ENCODE measurements around the gene NTNG1.
A peak's percentile ranks its signal among the peaks of the same experiment; 100 is the strongest.
"Not testable (repeated sequence)": the region's sequence is repeated elsewhere in the genome, so short reads cannot be mapped to it uniquely, and the experiment has no call there.

Gene NTNG1

DNA sequence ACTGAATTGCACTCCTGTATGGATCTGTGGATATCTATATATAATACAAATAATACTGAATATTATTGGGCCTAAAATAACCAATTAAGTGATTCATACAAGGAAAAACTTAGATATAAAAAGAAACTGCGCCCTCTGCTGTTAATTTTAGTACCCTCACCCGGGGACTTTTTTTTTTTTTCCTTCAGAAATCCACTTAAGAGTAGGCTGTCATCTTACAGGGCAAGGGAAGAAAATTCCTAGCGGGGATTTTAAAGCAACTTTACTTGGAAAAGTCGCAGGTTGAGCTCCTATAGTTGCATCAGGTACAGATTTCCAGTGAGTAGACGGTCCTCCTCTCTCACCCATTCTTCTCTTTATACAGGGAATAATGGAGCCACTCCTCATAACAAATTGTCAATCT is 1.3 kb downstream of the NTNG1 start:
- intact Hi-C loops (cut with DNase I): no loop called here
- DNase-seq: no peak

DNA sequence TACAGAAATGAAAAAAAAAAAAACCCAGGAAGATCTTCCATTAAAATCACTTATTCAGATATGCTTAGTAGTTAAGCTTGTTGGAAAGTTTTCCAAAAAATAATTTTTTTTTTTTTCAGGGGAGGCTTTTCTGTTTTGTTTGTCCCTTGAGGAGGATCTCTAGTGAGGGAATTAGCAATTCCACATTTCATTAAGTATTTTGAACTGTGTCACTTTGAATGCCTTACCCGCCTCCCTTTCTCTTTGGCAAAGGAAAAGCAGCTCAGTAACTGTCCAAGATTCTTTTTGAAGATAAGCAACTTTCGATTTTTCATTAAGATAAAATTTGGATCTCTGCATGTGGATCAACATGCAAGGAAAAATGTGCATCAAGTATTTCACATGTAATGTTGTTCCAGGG is 1.8 kb downstream of the NTNG1 start:
- intact Hi-C loops (cut with DNase I): no loop called here
- no peak for DNase-seq

DNA sequence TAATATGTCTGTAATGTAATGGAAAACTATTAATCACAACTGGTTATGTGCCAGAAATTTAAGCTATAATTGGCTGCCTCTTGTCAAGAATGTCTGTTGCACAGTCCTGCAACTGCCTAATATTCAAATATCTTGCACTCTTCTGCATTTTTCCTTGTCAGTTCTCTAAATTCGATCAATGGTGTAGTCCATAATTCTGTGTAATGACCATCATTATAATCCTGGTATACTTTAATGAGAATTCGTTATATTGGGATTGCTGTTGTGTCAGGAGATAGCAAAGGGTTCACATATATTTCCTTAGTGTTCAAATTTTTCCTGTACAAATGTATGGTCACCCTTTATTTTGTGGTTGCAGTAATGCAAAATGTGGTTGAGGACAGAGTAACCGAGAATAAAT is 4.8 kb downstream of the NTNG1 start:
- no peak for DNase-seq
- intact Hi-C loops (cut with DNase I): no loop called here

DNA sequence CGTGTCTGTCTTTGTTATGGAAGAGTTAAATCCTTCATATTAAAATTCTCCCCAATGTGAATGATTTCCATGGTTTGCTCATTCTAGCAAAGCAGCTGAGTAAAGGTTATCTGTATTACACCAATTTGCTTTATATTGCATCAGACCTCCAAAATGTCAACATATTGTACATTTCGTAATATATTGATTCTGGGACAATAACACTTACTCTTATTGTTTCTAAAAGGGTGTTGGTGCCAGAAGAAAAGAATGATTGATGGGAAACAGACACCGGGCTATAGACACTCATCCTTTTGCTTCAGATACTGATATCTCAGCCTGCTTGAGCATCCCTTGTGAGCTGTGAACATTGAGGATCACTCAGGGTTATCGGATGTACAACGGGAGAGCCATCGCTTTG is 7.0 kb downstream of the NTNG1 start:
- DNase-seq: no peak
- intact Hi-C loops (cut with DNase I): no loop called here

DNA sequence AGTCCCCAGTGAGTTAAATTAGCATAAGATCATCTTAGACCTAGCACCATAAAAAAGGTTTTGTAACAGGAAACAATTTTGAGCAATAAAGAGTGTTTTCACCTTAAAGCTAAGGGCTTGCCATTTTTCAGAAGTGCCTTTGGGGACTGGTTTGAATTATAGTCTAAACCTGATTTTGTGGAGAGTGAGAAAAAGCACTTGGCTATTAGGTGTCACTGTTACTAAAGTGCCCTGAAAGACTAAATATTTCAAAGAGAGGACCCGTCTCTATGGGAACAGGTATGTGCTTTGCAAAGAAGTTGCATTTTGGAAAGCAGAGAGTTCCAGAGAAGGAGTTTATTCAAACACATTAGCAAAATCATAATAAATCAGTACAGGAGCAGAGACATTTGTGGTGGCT is 9.1 kb downstream of the NTNG1 start:
- DNase-seq: no peak
- intact Hi-C loops (cut with DNase I): no loop called here

DNA sequence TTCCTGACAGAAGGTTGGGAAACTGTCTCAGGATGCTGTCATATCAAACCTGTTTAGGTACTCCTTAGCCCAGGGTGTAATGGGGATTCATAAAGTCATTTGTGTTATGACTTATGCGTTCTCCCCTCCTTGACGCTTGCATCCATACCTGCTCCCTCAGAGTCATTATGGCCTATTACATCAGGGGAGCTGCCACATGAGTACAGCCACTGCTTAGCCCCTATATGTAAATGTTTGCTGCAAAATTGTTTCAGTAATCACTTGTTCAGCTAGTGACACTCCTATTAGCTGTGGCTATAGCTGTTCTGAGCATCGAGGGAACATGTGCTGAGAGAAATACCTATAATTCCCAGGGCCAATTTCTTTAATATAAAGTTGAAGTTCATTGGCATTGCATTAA is 10.5 kb downstream of the NTNG1 start:
- no peak for DNase-seq
- intact Hi-C loops (cut with DNase I): no loop called here

DNA sequence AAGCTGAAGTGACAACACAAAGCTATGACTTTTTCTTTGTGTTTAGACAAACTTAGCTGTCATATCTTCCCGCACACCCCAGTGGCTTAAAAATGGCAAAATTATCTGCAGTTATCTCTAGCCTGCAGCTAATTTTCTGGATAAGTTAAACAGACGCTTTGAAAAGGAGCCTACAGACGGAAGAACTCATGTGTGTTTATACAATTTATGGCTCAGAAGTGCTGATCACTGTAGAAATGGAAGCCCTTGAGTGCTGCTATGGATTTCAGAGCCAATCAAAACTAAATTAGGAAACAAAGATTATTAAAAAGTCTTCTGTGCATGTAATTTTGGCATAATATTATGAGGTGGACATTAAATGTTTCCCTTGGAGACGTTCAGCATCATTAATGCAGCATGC is 11.6 kb downstream of the NTNG1 start:
- no peak for DNase-seq
- intact Hi-C loops (cut with DNase I): no loop called here

DNA sequence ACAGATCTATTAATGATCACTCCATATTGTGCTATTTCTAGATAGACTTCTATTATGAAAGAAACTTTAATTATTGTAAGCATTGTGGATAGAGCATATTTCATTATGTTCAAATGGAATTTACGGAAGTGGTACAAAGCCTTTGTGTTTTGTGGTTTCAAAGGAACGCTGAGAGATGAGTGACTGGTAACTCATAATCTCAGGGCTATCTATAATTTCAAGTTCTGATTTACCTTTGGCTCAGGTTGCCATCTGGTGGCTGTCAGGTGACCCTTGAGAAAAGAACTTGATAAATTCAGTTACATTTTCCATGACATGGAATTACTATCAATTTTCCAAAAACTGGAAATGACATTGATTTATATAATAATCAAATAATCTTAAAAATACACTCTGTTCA is 12.2 kb downstream of the NTNG1 start:
- intact Hi-C loops (cut with DNase I): no loop called here

DNA sequence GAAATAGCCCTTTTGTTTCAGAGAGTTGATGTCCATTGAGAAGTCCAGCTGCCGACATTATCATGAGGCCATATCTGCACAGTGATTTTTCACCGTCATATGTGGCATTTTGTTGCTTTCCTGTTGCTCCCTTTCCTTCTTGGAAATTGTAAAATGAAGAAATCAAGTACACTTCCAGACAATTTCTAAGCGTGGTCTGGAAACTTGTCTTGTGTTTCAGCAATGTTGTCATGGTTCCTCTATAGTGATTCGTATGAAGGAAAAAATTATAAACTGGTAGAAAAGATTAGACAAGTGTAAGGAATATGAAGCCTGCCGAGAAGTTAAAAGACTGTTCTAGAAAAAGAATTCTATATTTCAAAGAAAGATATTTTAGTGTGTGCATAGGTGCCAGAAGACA is 17.7 kb downstream of the NTNG1 start:
- DNase-seq: no peak
- intact Hi-C loops (cut with DNase I): no loop called here

More for the DNA sequence above, 12.2 kb downstream of the NTNG1 start:
- no peak for DNase-seq

DNA sequence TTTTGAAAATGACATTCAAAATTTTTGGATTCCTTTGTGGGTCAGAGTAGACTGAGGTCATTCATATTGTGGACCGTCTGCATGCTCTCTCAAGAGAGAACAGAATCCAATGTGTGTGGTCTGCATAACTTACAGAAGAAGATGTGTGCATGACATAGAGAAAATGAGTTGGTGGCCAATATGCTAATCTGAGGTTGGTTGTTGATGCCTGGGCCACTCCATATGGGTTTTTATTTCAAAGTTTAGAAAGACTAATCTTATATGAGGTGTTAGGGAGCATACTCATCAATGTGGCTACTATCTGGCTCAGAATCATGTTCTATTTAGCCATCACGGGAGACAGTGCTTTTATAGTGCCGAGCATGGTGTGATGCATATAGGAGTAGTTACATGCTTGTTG is 18.2 kb downstream of the NTNG1 start:
- no peak for DNase-seq
- intact Hi-C loops (cut with DNase I): no loop called here

DNA sequence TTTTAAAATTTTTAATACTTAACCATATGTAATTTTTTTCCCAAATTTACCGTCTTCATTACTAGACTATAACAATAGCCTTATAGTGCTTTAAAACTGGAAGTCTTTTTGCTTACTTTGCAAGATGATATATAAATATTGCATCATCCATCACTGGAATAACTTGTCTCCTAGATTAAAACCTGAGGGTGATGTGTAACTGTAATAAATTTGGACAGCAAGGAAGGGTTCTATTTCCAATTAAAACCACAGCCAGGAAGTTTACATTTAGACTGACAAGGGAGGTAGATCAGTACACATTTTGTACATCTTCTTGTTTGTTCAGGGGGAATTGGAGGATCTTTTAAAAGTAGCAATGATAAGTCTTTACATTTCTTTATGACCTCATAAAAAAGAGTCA is 21.9 kb downstream of the NTNG1 start:
- no peak for DNase-seq
- intact Hi-C loops (cut with DNase I): no loop called here

DNA sequence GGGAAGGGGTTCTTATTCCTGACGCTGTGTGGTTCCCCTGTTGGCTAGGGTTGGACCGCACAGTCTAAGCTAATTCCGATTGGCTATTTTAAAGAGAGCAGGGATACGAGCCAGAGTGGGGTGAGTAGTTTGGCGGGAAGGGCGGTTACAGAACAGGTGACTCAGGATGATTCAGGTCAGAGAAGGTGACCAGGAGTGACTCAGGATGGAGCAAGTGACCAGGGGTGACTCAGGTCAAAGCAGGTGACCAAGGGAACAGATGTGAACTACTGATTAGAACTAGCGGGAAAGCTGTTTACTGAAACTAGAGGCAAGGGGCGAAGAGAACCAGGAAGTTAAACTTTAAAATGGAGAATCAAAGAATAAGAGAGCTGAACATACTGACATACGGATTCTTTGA is 24.1 kb downstream of the NTNG1 start:
- DNase-seq; intact Hi-C loops (cut with DNase I): not testable (repeated sequence)

DNA sequence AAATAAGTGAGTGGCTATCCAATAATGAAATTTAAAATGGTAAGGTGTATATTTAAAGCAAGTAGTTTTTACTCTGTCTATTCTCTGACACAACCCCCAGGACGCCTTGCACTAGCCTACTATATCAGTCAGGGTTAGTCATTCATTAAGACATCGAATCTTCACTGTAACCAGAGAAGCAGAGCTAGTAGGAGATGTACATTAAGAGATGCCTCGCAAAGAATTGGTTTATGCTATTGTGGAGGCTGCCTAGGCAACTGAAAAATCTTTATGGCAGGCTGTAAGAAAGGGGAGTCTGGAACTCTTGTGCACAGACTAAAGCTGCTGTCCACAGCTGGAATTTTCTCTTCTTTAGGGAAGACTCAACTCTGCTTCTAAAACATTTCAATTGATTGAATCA is 28.8 kb downstream of the NTNG1 start:
- intact Hi-C loops (cut with DNase I): no loop called here
- DNase-seq: no peak

DNA sequence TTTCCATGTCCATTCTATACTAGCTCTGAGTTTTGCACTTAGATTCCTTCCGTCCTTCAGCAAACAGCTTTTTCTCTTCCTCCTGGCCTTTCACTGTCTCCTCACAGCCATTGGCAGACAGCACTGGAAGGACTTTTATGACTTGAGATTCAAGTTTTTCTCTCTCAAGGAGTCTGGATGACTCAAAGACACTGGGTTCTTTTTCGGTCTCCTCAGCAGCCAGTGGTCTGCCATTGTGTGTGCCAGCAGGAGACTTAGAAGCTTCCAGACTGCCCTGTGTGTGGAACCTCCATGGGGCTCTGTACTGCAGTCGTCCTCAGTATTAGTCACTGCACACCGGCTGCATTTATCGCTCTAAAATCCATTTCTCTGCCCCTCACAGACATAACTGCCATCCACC is 30.5 kb downstream of the NTNG1 start:
- peak in 3 of 10 donors; percentile 10 to 63 (median 10) for DNase-seq
- intact Hi-C loops (cut with DNase I): no loop called here

DNA sequence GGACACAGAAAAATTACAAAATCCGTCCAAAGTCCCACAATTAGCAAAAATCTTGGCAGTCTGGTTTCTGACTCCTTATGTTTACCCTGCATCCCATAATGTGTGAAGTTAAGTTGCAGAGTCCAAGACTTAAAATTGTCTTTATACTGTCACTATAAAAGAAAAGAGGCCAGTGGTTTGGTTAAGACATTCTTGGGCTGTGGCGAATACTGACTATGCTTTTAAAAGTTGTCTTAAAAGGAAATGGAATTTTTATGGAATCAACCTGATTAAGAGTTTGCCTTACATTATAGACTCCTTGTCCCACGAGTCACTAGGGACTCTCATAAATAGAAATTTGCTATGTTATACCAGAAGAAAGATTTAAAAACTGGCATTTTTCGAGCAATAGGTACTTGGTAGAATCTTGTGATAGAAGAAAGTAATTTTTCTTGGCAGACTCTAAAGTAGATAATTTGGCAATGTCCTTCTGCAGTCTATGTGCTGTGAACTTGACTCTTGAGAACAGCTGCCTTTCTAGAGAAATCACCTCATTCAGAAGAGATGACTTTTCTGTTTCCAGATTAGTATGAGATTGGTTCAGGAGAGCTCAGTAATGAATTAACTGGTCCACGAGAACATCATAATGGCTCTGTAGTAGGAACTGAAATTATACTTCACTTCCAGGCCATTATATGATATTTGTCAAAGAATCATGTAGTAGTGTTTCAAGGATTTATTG is 31.8 kb downstream of the NTNG1 start:
- no peak for DNase-seq
- intact Hi-C loops (cut with DNase I): no loop called here

DNA sequence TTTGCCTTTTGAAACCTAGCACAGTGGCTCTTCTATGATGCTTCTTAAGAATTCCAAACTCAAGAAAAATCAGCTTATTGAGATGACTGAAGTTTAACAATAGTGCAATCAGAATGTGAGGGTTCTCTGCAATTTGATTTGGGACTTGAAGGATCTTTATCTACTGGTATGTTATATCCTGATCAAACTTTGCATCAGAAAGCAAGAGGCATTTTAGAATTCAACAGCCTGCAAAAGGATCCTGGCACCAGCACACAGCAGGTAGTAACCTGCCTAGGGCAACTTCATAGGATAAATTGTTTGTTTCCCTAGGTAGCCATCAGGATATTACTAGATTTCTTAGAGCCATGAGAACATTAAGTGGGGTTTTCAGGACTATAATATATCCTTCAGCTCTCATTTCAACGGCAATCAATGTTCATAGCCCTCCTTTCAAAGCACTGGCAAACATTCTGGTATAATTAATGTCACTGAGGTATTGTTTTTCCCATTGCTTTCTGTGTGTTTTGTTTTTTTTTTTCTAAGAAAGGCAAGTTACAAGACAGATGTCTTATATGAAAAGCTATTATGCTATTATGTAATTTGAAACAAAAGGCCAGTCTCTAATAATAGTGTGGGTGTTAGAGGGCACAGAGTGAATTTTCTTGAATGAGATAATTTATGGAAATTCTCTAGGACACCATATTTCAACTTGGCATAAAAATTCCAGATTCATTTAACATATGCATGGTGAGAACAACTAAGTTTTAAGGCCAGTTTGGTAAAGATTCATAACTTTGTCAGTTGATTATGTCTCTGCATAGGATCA is 34.5 kb downstream of the NTNG1 start:
- intact Hi-C loops (cut with DNase I): no loop called here

DNA sequence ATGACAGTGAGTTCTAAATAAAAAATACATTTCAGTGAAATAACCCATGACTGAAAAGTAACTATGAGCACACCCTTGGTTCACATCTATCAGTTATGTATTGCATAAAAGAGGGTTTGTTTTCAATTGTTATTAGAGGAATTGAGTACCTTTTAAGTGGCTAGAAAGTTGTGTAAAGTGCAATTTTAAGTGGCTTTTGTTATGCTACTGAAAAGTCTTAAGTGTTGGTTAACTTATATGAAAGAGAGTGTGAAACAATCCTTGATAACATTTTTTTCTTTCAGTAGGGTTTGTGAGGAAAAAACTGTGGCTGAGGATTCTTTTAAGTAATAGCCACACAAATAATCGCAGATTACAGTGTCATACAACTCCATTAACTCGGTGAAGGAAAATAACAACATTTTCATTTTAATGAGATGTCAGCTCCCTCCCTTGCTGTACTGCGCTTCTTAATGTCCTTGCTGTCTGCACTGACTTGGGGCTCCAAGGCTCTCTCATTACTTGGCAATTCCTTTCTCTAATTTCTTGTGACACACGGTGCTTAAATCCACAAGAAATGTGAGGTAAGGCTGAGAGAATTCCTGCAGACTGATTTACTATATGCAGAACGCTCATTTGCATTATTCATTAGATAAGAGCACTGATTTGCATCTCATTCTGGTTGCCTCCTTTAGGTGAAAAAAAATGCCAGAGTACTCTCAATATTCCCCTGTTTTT is 40.6 kb downstream of the NTNG1 start:
- intact Hi-C loops (cut with DNase I): no loop called here
- DNase-seq: no peak

More for the DNA sequence above, 34.5 kb downstream of the NTNG1 start:
- DNase-seq: no peak

DNA sequence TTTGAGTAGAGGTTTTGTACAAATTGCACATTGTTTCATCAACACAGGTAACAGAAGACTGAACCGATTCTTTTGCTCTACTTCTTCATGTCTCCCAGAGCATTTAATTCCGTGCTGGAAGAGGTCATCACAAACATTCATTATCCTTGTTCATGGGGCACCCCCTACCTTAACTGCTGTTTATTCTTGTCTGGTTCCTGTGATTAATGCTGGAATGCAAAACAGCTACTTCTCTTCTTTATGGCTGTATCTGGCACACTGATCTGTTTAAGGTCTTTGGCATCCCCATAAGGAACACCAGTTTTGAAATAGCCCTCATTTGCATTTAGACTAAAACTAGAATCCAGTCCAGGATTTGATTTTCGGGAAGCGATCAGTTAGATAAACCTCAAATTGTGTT is 42.2 kb downstream of the NTNG1 start:
- intact Hi-C loops (cut with DNase I): no loop called here
- DNase-seq: no peak

DNA sequence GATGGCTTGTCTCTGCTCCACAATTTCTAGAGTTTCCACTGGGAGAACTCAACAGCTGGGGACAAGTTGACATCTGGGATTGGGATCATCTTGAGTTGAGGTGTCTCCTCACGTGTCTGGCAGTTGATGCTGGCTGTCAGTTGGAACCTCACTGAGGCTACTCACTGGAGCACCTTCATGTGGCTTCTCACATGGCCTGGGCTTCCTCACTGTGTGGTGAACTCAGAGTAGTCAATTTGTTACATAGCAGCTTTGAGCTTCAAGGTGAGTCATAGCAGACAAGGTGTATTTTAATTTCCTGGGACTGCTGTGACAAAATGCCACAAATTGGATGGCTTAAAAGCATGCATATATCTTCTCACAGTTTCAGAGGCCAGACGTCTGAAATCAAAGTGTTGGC is 44.0 kb downstream of the NTNG1 start:
- intact Hi-C loops (cut with DNase I): no loop called here
- DNase-seq: no peak

DNA sequence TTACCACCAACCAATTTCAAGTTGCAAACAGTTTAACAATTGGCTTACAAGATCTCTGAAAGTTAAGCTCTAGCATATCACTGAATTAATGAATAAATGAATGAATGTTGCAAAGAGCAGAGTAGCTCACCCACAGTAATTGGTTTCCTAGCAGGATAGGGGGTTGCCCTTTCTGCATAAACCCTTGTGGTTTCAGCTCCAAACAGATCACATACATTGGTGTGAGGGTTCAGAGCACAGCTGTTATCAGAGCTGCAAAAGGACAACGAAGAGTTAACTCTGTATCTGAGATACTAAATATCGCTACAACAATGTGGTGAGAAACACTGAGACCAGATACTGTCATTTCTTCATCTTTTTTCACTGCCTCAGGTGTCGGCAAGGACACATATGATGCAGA is 46.6 kb downstream of the NTNG1 start:
- intact Hi-C loops (cut with DNase I): no loop called here
- DNase-seq: no peak

DNA sequence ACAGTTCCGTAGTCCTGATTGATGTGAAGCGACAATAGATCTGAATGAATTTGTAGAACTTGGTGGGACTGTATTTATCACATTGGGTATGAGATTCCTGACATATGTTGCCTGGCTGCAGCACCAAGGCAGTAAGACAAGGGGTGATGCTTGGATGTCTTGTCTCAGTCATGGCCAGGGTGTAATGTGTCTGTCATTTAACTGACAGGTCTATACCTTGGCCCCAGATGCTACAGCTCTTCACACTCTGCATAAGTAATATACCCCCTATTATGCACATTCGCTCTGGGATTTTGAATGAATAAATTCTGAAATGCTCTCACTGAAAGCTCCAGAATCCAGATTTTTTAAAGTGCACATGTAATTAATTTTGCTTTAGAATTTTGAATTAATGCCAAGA is 47.3 kb downstream of the NTNG1 start:
- intact Hi-C loops (cut with DNase I): no loop called here
- no peak for DNase-seq

DNA sequence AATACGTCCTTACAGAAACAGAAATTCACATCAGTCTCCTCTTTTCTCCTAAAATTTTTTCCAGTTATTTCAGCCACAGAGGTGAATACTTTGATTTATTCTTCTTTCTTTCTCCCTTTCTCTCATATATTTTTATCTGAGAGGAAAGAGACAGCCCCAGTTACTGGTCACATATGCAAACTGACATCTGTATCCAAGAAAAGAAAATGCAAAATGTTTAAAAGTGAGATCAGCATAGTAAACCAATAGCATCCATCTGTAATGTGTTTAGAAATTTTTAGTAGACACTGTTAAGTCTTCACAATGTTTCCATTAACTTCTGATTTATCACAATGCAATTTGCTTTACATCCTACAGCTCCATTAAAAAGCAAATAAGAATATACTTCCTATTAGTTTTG is 53.5 kb downstream of the NTNG1 start:
- no peak for DNase-seq
- intact Hi-C loops (cut with DNase I): no loop called here

All from posterior cingulate gyrus (tissue), 11 donors.